ENCODE measurements around the gene CISH. TPM values are rescaled to one million over a fixed set of nuclear protein-coding genes. Genes with fewer than 3 reads are reported as not detected.

CISH gene
- total RNA-seq, 1 donor from 2014 or later = 1.8 TPM

GRCh38 chr3:50570508-50571279, 40.9 kb downstream of the CISH start:
- peak overlapping the region; percentile 97 for H3K27ac Mint-ChIP-seq (ENCODE audit: unreplicated experiment)

DNA sequence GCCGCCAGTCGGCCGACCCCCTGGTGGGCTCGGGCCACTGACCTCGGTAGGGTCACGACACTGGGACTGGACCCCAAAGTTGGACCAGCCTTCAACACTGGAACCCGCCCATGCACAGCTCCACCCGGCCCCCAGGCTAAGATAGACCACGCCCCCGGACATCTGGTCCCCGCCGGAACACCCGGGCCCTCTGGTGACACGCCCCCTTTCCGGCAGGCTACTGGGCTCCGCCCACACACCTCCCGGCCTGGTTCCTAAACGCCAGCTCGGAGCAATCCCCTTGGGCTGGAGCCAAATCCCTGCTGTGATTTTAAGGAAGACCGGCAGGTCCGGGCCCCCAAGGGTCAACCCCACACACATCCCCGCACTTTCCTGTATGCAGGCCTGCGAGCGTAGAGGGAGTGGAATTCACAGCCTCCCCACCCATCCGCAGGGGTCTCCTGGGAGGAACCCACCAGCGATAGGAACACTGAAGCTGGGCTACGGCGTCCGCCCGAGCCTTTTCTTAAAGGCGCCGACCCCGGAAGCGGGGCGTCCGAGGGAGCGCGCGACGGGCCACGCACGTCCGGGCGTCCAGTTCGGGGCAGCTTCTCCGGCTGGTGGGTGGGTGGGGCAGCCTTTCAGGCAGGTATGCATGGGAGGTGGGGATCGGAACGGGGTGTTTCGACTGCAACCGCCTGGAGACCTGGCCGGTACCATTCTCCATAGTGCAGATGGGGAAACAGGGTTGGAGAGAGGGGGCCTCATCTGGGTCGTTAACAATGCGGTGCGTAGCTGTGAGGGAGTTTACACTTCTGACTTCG, 42.4 kb downstream of the CISH start, which contains the start of gene HEMK1:
TSS of gene HEMK1 (plus strand) at position 576 of the 803 bp plus-strand sequence. CDS start 1,583 bp downstream, outside the sequence.
- Mint-ChIP-seq H3K27ac (ENCODE audit: unreplicated experiment) (peak within 1 kb of the TSS; percentile 97), H3K9me3 (ENCODE audit: low read depth) (no peaks in the 10 kb centered on the region), H3K4me3 (ENCODE audit: unreplicated experiment) (peak within 1 kb of the TSS; percentile 97), H3K36me3 (ENCODE audit: low read depth) (no peaks in the 10 kb centered on the region), H3K4me1 (ENCODE audit: low read depth) (peaks cover 29% of the 10 kb centered on the region), H3K27me3 (ENCODE audit: low read depth) (no peaks in the 10 kb centered on the region)
- DNase-seq (ENCODE audit: low spot score) = peak; percentile 98
- TF ChIP-seq, protein P1, sequence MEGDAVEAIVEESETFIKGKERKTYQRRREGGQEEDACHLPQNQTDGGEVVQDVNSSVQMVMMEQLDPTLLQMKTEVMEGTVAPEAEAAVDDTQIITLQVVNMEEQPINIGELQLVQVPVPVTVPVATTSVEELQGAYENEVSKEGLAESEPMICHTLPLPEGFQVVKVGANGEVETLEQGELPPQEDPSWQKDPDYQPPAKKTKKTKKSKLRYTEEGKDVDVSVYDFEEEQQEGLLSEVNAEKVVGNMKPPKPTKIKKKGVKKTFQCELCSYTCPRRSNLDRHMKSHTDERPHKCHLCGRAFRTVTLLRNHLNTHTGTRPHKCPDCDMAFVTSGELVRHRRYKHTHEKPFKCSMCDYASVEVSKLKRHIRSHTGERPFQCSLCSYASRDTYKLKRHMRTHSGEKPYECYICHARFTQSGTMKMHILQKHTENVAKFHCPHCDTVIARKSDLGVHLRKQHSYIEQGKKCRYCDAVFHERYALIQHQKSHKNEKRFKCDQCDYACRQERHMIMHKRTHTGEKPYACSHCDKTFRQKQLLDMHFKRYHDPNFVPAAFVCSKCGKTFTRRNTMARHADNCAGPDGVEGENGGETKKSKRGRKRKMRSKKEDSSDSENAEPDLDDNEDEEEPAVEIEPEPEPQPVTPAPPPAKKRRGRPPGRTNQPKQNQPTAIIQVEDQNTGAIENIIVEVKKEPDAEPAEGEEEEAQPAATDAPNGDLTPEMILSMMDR (IDR thresholded peaks at IDR 0.05) = peak; percentile 17

More at GRCh38 chr3:50570508-50571279, 40.9 kb downstream of the CISH start:
- no peaks in the 10 kb centered on the region for H3K9me3 Mint-ChIP-seq (ENCODE audit: low read depth)
- DNase-seq (ENCODE audit: low spot score) = no peak
- H3K4me3 Mint-ChIP-seq (ENCODE audit: unreplicated experiment) = peak overlapping the region; percentile 97
- H3K36me3 Mint-ChIP-seq (ENCODE audit: low read depth) = no peaks in the 10 kb centered on the region
- no peaks in the 10 kb centered on the region for H3K27me3 Mint-ChIP-seq (ENCODE audit: low read depth)
- H3K4me1 Mint-ChIP-seq (ENCODE audit: low read depth) = peaks cover 29% of the 10 kb centered on the region
- TF ChIP-seq, protein P1 (IDR thresholded peaks at IDR 0.05) = no peak

- no peak for DNase-seq (ENCODE audit: low spot score)
- no peaks in the 10 kb centered on the region for H3K36me3 Mint-ChIP-seq (ENCODE audit: low read depth)
- no peaks in the 10 kb centered on the region for H3K9me3 Mint-ChIP-seq (ENCODE audit: low read depth)
- peak within 1 kb of the TSS; percentile 97 for H3K4me3 Mint-ChIP-seq (ENCODE audit: unreplicated experiment)
- H3K4me1 Mint-ChIP-seq (ENCODE audit: low read depth) = peaks cover 29% of the 10 kb centered on the region
- H3K27ac Mint-ChIP-seq (ENCODE audit: unreplicated experiment) = peak within 1 kb of the TSS; percentile 32
- TF ChIP-seq, protein P1 (IDR thresholded peaks at IDR 0.05) = no peak
- no peaks in the 10 kb centered on the region for H3K27me3 Mint-ChIP-seq (ENCODE audit: low read depth)
These were observed 44.0 kb downstream of the CISH start, which contains the start of gene C3orf18 for GRCh38 chr3:50567386-50568167. C3orf18 (minus strand) TSS chr3:50567747; CDS start chr3:50565699, 2,048 bp downstream.

DNA sequence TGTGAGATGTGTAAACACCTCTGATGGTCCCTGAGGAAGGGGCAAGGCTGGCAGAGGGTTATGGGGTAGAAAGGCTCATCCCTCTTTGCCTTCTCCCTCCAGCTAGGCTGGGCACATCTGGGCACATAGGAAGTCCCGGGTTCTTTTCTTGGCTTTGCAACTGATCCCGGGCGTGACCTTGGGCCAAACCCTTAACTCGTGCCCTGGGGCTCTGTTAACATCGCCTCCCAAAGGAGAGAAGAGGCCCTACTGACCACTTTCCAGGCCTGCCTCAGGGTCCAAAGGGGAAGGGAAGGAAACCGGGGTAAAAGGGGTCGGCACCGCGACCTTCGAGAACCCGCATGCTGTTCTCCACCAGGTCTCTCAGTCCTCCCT, 44.6 kb downstream of the CISH start:
- Mint-ChIP-seq H3K27me3 (ENCODE audit: low read depth) (no peaks in the 10 kb centered on the region), H3K4me3 (ENCODE audit: unreplicated experiment) (peak overlapping the region; percentile 60), H3K4me1 (ENCODE audit: low read depth) (peaks cover 26% of the 10 kb centered on the region), H3K36me3 (ENCODE audit: low read depth) (no peaks in the 10 kb centered on the region), H3K9me3 (ENCODE audit: low read depth) (no peaks in the 10 kb centered on the region), H3K27ac (ENCODE audit: unreplicated experiment) (no peak overlapping the region)
- TF ChIP-seq, protein P1 (IDR thresholded peaks at IDR 0.05) = no peak
- no peak for DNase-seq (ENCODE audit: low spot score)
